NT2/D1 (cell line): ENCODE measurements around the gene TRMT2A.

ENCODE experiments used
- DNase-seq: peaks from one replicate; pipeline ENCODE4 v3.0.0-alpha.2; 2011; ENCODE audit warnings: low read depth, low spot score
- H3K27me3 ChIP-seq: 2 replicates; pipeline ENCODE4 v1.6.0; 2011; ENCODE audit warnings: mild to moderate bottlenecking; ENCODE audit not compliant: insufficient read length, insufficient read depth
- H3K36me3 ChIP-seq: 2 replicates; pipeline ENCODE4 v1.6.1; 2011; ENCODE audit warnings: mild to moderate bottlenecking, low read length, mixed read lengths; ENCODE audit not compliant: insufficient read depth, insufficient read length
- H3K4me1 ChIP-seq: 2 replicates; pipeline ENCODE4 v1.5.1; 2011; ENCODE audit not compliant: insufficient read depth, insufficient read length
- H3K4me3 ChIP-seq: 2 replicates; pipeline ENCODE4 v1.5.1; 2011; ENCODE audit warnings: low read depth; ENCODE audit not compliant: insufficient read length
- H3K9ac ChIP-seq: 2 replicates; pipeline ENCODE4 v1.6.0; 2011; ENCODE audit warnings: low read depth; ENCODE audit not compliant: insufficient read length
- H3K9me3 ChIP-seq: 2 replicates; pipeline ENCODE4 v1.5.1; 2011; ENCODE audit warnings: mild to moderate bottlenecking, low read length; ENCODE audit not compliant: insufficient read depth
- SUZ12 ChIP-seq: IDR thresholded peaks from 2 replicates; pipeline ENCODE4 v1.6.1; 2011; ENCODE audit not compliant: insufficient read length, insufficient read depth; ENCODE audit errors: extremely low read depth
- YY1 ChIP-seq: IDR thresholded peaks from 2 replicates; pipeline ENCODE4 v1.6.1; 2011; ENCODE audit not compliant: insufficient read length, insufficient read depth
- ZNF274 ChIP-seq: IDR thresholded peaks from 2 replicates; pipeline ENCODE4 v1.6.1; 2011; ENCODE audit warnings: mild to moderate bottlenecking, low read depth, low read length

Gene TRMT2A

GRCh38 chr22:20099099-20099711, 17.8 kb downstream of the TRMT2A start:
- no peaks in the 10 kb centered on the region for H3K9me3 ChIP-seq
- peaks cover 81% of the 10 kb centered on the region for H3K36me3 ChIP-seq
- TF ChIP-seq SUZ12 (no peak), YY1 (no peak), ZNF274 (no peak)

GRCh38 chr22:20096574-20097420, 20.2 kb downstream of the TRMT2A start:
- H3K36me3 ChIP-seq: peaks cover 88% of the 10 kb centered on the region
- no peaks in the 10 kb centered on the region for H3K9me3 ChIP-seq
- TF ChIP-seq ZNF274 (no peak), SUZ12 (no peak), YY1 (no peak)
- no peaks in the 10 kb centered on the region for H3K27me3 ChIP-seq
- no peak for DNase-seq
- peaks cover 2% of the 10 kb centered on the region for H3K4me1 ChIP-seq
- no peak overlapping the region for H3K9ac ChIP-seq
- H3K4me3 ChIP-seq: no peak overlapping the region

More at GRCh38 chr22:20099099-20099711, 17.8 kb downstream of the TRMT2A start:
- no peaks in the 10 kb centered on the region for H3K27me3 ChIP-seq
- no peak overlapping the region for H3K9ac ChIP-seq
- no peak overlapping the region for H3K4me3 ChIP-seq
- DNase-seq: no peak
- H3K4me1 ChIP-seq: peaks cover 2% of the 10 kb centered on the region

- H3K4me3 ChIP-seq: no peak overlapping the region
- H3K36me3 ChIP-seq: peaks cover 90% of the 10 kb centered on the region
- no peaks in the 10 kb centered on the region for H3K27me3 ChIP-seq
- peaks cover 2% of the 10 kb centered on the region for H3K4me1 ChIP-seq
- DNase-seq: no peak
- H3K9me3 ChIP-seq: no peaks in the 10 kb centered on the region
- H3K9ac ChIP-seq: no peak overlapping the region
- TF ChIP-seq SUZ12 (no peak), ZNF274 (no peak), YY1 (no peak)
Measured at GRCh38 chr22:20095521-20095920, 21.5 kb downstream of the TRMT2A start.

- DNase-seq: no peak
Measured at GRCh38 chr22:20094197-20094807, 22.7 kb downstream of the TRMT2A start.

GRCh38 chr22:20093418-20094196, 23.4 kb downstream of the TRMT2A start:
- no peaks in the 10 kb centered on the region for H3K9me3 ChIP-seq
- no peak for TF ChIP-seq YY1
- TF ChIP-seq ZNF274: no peak
- TF ChIP-seq SUZ12: no peak
- DNase-seq: no peak
- no peaks in the 10 kb centered on the region for H3K4me1 ChIP-seq
- H3K36me3 ChIP-seq: peaks cover 91% of the 10 kb centered on the region
- H3K9ac ChIP-seq: no peak overlapping the region
- no peaks in the 10 kb centered on the region for H3K27me3 ChIP-seq
- H3K4me3 ChIP-seq: no peak overlapping the region

More at GRCh38 chr22:20094197-20094807, 22.7 kb downstream of the TRMT2A start:
- Histone ChIP-seq H3K4me3 (no peak overlapping the region), H3K27me3 (no peaks in the 10 kb centered on the region), H3K9ac (no peak overlapping the region), H3K4me1 (no peaks in the 10 kb centered on the region), H3K9me3 (no peaks in the 10 kb centered on the region), H3K36me3 (peaks cover 91% of the 10 kb centered on the region)
- TF ChIP-seq ZNF274 (no peak), SUZ12 (no peak), YY1 (no peak)

GRCh38 chr22:20092477-20092854, 24.6 kb downstream of the TRMT2A start:
- DNase-seq: no peak
- peaks cover 97% of the 10 kb centered on the region for H3K36me3 ChIP-seq
- no peak overlapping the region for H3K9ac ChIP-seq
- H3K27me3 ChIP-seq: no peaks in the 10 kb centered on the region
- H3K4me3 ChIP-seq: no peak overlapping the region
- no peaks in the 10 kb centered on the region for H3K4me1 ChIP-seq
- no peak for TF ChIP-seq YY1
- no peak for TF ChIP-seq SUZ12
- no peak for TF ChIP-seq ZNF274
- H3K9me3 ChIP-seq: no peaks in the 10 kb centered on the region
